K562 (cell line): ENCODE measurements around the gene LGALS7. TPM values are rescaled to one million over a fixed set of nuclear protein-coding genes. Genes with fewer than 3 reads are reported as not detected.

ENCODE experiments used
- ATF2 ChIP-seq: sonication (generic); formaldehyde crosslinking; IDR thresholded peaks from 2 replicates; pipeline ENCODE4 v1.8.1; 2022; ENCODE audit warnings: missing genetic modification reagents
- CBFA2T3 ChIP-seq: fragments of 450-650 bp; IDR thresholded peaks from 2 replicates; pipeline ENCODE4 v1.6.1; 2017
- FOXJ2 ChIP-seq: fragments of 200-800 bp; sonication (Bioruptor generic); IDR thresholded peaks from 2 replicates; pipeline ENCODE4 v1.6.1; 2016; ENCODE audit warnings: missing genetic modification characterization, missing compliant biosample characterization
- MAX ChIP-seq: sonication (generic); formaldehyde crosslinking; IDR thresholded peaks from 2 replicates; pipeline ENCODE4 v1.9.0; 2022; ENCODE audit warnings: mild to moderate bottlenecking, missing genetic modification reagents
- MTA1 ChIP-seq: fragments of 450-650 bp; IDR thresholded peaks from 2 replicates; pipeline ENCODE4 v1.6.1; 2017; ENCODE audit warnings: borderline replicate concordance
- NR4A1 ChIP-seq, 2 experiments: fragments of 250-450 bp in 1 of 2; fragments of 450-650 bp in 1 of 2; sonication (Bioruptor Pico) in 1 of 2; IDR thresholded peaks; 2 replicates each; pipeline versions ENCODE4 v1.4.0 to v1.6.1; 2016 to 2020; ENCODE audit warnings: mild to moderate bottlenecking in 2 of 2, missing compliant biosample characterization in 1 of 2, missing genetic modification characterization in 1 of 2, moderate library complexity in 1 of 2
- RCOR1 ChIP-seq, 2 experiments: IDR thresholded peaks; 2 replicates each; pipeline ENCODE4 v1.6.1; 2012; ENCODE audit warnings: low read depth in 2 of 2, low read length in 2 of 2, borderline replicate concordance in 1 of 2, improper control_type of control experiment in 1 of 2
- SRSF7 ChIP-seq: fragments of 200-400 bp; formaldehyde crosslinking; optimal IDR thresholded peaks from 2 replicates; pipeline ENCODE3; 2017; ENCODE audit warnings: mild to moderate bottlenecking, low read depth, low read length
- TFE3 ChIP-seq: fragments of 450-650 bp; formaldehyde crosslinking; IDR thresholded peaks from 2 replicates; pipeline ENCODE4 v1.4.0; 2020; ENCODE audit warnings: mild to moderate bottlenecking, mixed read lengths
- ZNF445 ChIP-seq: fragments of 250-450 bp; sonication (Bioruptor Pico); IDR thresholded peaks from 2 replicates; pipeline ENCODE4 v1.4.0; 2020; ENCODE audit warnings: low read depth, mild to moderate bottlenecking, moderate library complexity
- polyA plus RNA-seq, 8 experiments: library from polyadenylated mRNA; depleted of rRNA in 4 of 8; stranded (reverse) in 5 of 8; unstranded in 3 of 8; fragments of >200 nt; fragmentation: Nextera tagmentation in 2 of 8; fragmentation: Illumina TruSeq in 1 of 8; extraction: Ambion mirVana in 2 of 8; extraction: Trizol in 1 of 8; gene quantifications; 2 replicates each; pipeline versions ENCODE4 v1.2.1 to v1.2.3, GENCODE V29; 2011 to 2014; ENCODE audit warnings: inconsistent platforms in 1 of 8, missing spikeins in 1 of 8
- total RNA-seq, 7 experiments: library from RNA; depleted of rRNA in 6 of 7; stranded (reverse); fragments of >200 nt in 6 of 7; fragmentation: Illumina TruSeq in 2 of 7; extraction: Trizol in 2 of 7; gene quantifications; 2 replicates each; pipeline versions ENCODE4 v1.2.1 to v1.2.3, GENCODE V29; 2011 to 2021; ENCODE audit warnings: low replicate concordance in 1 of 7
- TF ChIP-seq, protein P1 (sequence below): conservative IDR thresholded peaks from 2 replicates; pipeline ENCODE4 v1.6.1; 2011; ENCODE audit warnings: low read depth, mild to moderate bottlenecking, low read length; ENCODE audit not compliant: control insufficient read depth
- TF ChIP-seq, protein P2 (sequence below), 2 experiments: fragments of 450-650 bp; conservative IDR thresholded peaks; 2 replicates each; pipeline ENCODE4 v1.6.1; 2017; ENCODE audit warnings: mild to moderate bottlenecking in 2 of 2, moderate library complexity in 2 of 2
- TF ChIP-seq, protein P3 (sequence below), 3 experiments: IDR thresholded peaks in 2 of 3; conservative IDR thresholded peaks in 1 of 3; 2 replicates each; pipeline ENCODE4 v1.5.1; 2011 to 2012; ENCODE audit warnings: low read length in 3 of 3, mild to moderate bottlenecking in 3 of 3, control low read depth in 2 of 3, improper control_type of control experiment in 1 of 3, inconsistent platforms in 1 of 3, low read depth in 1 of 3, mixed read lengths in 1 of 3, moderate library complexity in 1 of 3; ENCODE audit not compliant: insufficient read depth in 2 of 3
- TF ChIP-seq, protein P4 (sequence below): sonication (generic); formaldehyde crosslinking; IDR thresholded peaks from 2 replicates; pipeline ENCODE4 v1.8.0; 2022; ENCODE audit warnings: missing genetic modification reagents, mild to moderate bottlenecking, moderate library complexity, borderline replicate concordance

Gene LGALS7
- total and polyA plus RNA-seq, 9 of the 15 experiments (the other 6 are each of a cell fraction or from before 2014, with no cell fraction given): not detected

DNA sequence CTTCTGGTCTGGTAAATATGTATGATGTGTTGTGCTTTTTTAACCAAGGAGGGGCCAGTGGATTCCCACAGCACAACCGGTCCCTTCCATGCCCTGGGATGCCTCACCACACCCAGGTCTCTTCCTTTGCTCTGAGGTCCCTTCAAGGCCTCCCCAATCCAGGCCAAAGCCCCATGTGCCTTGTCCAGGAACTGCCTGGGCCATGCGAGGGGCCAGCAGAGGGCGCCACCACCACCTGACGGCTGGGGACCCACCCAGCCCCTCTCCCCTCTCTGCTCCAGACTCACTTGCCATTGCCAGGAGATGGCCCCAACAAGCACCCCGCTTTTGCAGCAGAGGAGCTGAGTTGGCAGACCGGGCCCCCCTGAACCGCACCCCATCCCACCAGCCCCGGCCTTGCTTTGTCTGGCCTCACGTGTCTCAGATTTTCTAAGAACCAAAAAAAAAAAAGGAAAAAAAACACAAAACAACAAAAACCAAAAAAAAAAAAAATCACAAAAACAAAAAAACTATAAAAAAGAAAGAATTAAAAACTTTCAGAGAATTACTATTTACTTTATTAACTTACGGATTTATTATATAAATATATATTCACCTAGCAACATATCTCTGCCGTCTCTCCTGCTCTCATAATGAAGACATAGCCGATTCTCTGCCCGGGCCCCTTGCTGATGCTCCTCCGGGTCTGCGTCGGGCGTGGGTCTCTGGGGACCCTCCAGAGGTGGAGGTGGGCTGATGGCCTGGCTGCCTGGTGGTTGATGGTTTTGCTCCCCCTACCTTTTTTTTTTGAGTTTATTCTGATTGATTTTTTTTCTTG is 43.5 kb downstream of the LGALS7 start (continued):
- TF ChIP-seq TFE3 (CRISPR knock-in tag): no peak
- TF ChIP-seq MTA1: 0 out of 2 replicates have a peak, but pooled peaks have one; percentile 27
- TF ChIP-seq, protein P1, sequence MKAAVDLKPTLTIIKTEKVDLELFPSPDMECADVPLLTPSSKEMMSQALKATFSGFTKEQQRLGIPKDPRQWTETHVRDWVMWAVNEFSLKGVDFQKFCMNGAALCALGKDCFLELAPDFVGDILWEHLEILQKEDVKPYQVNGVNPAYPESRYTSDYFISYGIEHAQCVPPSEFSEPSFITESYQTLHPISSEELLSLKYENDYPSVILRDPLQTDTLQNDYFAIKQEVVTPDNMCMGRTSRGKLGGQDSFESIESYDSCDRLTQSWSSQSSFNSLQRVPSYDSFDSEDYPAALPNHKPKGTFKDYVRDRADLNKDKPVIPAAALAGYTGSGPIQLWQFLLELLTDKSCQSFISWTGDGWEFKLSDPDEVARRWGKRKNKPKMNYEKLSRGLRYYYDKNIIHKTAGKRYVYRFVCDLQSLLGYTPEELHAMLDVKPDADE: 0 out of 2 replicates have a peak, but pooled peaks have one; percentile 44
- TF ChIP-seq, protein P2, sequence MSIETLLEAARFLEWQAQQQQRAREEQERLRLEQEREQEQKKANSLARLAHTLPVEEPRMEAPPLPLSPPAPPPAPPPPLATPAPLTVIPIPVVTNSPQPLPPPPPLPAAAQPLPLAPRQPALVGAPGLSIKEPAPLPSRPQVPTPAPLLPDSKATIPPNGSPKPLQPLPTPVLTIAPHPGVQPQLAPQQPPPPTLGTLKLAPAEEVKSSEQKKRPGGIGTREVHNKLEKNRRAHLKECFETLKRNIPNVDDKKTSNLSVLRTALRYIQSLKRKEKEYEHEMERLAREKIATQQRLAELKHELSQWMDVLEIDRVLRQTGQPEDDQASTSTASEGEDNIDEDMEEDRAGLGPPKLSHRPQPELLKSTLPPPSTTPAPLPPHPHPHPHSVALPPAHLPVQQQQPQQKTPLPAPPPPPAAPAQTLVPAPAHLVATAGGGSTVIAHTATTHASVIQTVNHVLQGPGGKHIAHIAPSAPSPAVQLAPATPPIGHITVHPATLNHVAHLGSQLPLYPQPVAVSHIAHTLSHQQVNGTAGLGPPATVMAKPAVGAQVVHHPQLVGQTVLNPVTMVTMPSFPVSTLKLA (conservative IDR thresholded peaks at IDR 0.05): peak in 1 of 2 experiments; percentile 57; a peak in 1 of 4 replicates
- TF ChIP-seq ATF2 (CRISPR knock-in tag): no peak
- TF ChIP-seq, protein P3, sequence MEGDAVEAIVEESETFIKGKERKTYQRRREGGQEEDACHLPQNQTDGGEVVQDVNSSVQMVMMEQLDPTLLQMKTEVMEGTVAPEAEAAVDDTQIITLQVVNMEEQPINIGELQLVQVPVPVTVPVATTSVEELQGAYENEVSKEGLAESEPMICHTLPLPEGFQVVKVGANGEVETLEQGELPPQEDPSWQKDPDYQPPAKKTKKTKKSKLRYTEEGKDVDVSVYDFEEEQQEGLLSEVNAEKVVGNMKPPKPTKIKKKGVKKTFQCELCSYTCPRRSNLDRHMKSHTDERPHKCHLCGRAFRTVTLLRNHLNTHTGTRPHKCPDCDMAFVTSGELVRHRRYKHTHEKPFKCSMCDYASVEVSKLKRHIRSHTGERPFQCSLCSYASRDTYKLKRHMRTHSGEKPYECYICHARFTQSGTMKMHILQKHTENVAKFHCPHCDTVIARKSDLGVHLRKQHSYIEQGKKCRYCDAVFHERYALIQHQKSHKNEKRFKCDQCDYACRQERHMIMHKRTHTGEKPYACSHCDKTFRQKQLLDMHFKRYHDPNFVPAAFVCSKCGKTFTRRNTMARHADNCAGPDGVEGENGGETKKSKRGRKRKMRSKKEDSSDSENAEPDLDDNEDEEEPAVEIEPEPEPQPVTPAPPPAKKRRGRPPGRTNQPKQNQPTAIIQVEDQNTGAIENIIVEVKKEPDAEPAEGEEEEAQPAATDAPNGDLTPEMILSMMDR (IDR thresholded peaks at IDR 0.05 in 2 of 3, conservative IDR thresholded peaks at IDR 0.05 in 1 of 3; ENCODE audit: insufficient read depth in 2 of 3, low read depth in 1 of 3, low read length in 3 of 3): peak; percentile 84 to 96 (median 88)
- TF ChIP-seq, protein P4, sequence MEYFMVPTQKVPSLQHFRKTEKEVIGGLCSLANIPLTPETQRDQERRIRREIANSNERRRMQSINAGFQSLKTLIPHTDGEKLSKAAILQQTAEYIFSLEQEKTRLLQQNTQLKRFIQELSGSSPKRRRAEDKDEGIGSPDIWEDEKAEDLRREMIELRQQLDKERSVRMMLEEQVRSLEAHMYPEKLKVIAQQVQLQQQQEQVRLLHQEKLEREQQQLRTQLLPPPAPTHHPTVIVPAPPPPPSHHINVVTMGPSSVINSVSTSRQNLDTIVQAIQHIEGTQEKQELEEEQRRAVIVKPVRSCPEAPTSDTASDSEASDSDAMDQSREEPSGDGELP: peak; percentile 76; the same call in 1 of the 2 replicates
- peak in 1 of 2 experiments; percentile 49; a peak in 1 of 4 replicates for TF ChIP-seq RCOR1 (IDR thresholded peaks at IDR 0.05; ENCODE audit: borderline replicate concordance in 1 of 2, low read depth in 2 of 2, low read length in 2 of 2)
- no peak for TF ChIP-seq FOXJ2
- no peak for TF ChIP-seq SRSF7
- TF ChIP-seq CBFA2T3: no peak
- TF ChIP-seq ZNF445 (CRISPR knock-in tag): no peak
- TF ChIP-seq NR4A1 (CRISPR knock-in tag; IDR thresholded peaks at IDR 0.05): no peak
- no peak for TF ChIP-seq NR4A1 (tag; IDR thresholded peaks at IDR 0.05)
- TF ChIP-seq MAX: peak; percentile 55
